Inflammatory macrophage (primary cell): ENCODE data around the gene VEGFA.

Source experiments
- DNase-seq, 2 donors: peaks; one replicate each; pipeline ENCODE4 v3.0.0-alpha.2; 2020 to 2022
- total RNA-seq, 18 experiments: gene quantifications; one replicate each; lab custom pipeline; 2026; ENCODE audit warnings: mixed read lengths in 6 of 18, inconsistent platforms in 2 of 18; lab: John Stamatoyannopoulos, UW

The VEGFA gene
- 7.1 to 27.9 (median 15.0) reads per million in 18 experiments for total RNA-seq

- peak; percentile 77 to 79 for DNase-seq
Observed at GRCh38 chr6:43769526-43770371, at the start of gene VEGFA. Gene VEGFA, plus strand, starts transcription at chr6:43770211.

- DNase-seq = no peak
Observed at GRCh38 chr6:43720999-43721398, 49.0 kb upstream of the VEGFA start.

- DNase-seq = peak; percentile 75 to 79
Observed at GRCh38 chr6:43722920-43723545, 47.0 kb upstream of the VEGFA start.

- peak; percentile 62 to 64 for DNase-seq
Observed at GRCh38 chr6:43723737-43724295, 46.2 kb upstream of the VEGFA start.

GRCh38 chr6:43724354-43724753 lies 45.7 kb upstream of the VEGFA start:
- DNase-seq = no peak

GRCh38 chr6:43724914-43725642 lies 44.9 kb upstream of the VEGFA start:
- peak; percentile 97 to 98 for DNase-seq

GRCh38 chr6:43725643-43726580 lies 44.1 kb upstream of the VEGFA start:
- no peak for DNase-seq

GRCh38 chr6:43727634-43728033 lies 42.4 kb upstream of the VEGFA start:
- no peak for DNase-seq

- DNase-seq = no peak
Observed at GRCh38 chr6:43728586-43728985, 41.4 kb upstream of the VEGFA start.

GRCh38 chr6:43729537-43729936 lies 40.5 kb upstream of the VEGFA start:
- DNase-seq = no peak

- no peak for DNase-seq
Observed at GRCh38 chr6:43730634-43731033, 39.4 kb upstream of the VEGFA start.

- no peak for DNase-seq
Observed at GRCh38 chr6:43733471-43734293, 36.3 kb upstream of the VEGFA start.

GRCh38 chr6:43734294-43734665 lies 35.7 kb upstream of the VEGFA start:
- DNase-seq = no peak

GRCh38 chr6:43735642-43736199 lies 34.3 kb upstream of the VEGFA start:
- no peak for DNase-seq

- DNase-seq = no peak
Observed at GRCh38 chr6:43736211-43736786, 33.7 kb upstream of the VEGFA start.

- no peak for DNase-seq
Observed at GRCh38 chr6:43736844-43737243, 33.2 kb upstream of the VEGFA start.

- DNase-seq = no peak
Observed at GRCh38 chr6:43737272-43738081, 32.5 kb upstream of the VEGFA start.

- no peak for DNase-seq
Observed at GRCh38 chr6:43738267-43738676, 31.7 kb upstream of the VEGFA start.
